Measurements from ENCODE around the gene GUCY1A2. TPM values are rescaled to one million over a fixed set of nuclear protein-coding genes. Genes with fewer than 3 reads are reported as not detected.
"Not testable (repeated sequence)": the region's sequence is repeated elsewhere in the genome, so short reads cannot be mapped to it uniquely, and the experiment has no call there.

The GUCY1A2 gene
- polyA plus RNA-seq, 1 donor (not counting 4 experiments of a cell fraction or from before 2014, with no cell fraction given) = not detected

GRCh38 chr11:106828576-106828975 lies 189.7 kb downstream of the GUCY1A2 start:
- no peak for TF ChIP-seq EZH2 (IDR thresholded peaks at IDR 0.05; ENCODE audit: low read length)
- TF ChIP-seq, protein P1, sequence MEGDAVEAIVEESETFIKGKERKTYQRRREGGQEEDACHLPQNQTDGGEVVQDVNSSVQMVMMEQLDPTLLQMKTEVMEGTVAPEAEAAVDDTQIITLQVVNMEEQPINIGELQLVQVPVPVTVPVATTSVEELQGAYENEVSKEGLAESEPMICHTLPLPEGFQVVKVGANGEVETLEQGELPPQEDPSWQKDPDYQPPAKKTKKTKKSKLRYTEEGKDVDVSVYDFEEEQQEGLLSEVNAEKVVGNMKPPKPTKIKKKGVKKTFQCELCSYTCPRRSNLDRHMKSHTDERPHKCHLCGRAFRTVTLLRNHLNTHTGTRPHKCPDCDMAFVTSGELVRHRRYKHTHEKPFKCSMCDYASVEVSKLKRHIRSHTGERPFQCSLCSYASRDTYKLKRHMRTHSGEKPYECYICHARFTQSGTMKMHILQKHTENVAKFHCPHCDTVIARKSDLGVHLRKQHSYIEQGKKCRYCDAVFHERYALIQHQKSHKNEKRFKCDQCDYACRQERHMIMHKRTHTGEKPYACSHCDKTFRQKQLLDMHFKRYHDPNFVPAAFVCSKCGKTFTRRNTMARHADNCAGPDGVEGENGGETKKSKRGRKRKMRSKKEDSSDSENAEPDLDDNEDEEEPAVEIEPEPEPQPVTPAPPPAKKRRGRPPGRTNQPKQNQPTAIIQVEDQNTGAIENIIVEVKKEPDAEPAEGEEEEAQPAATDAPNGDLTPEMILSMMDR (optimal IDR thresholded peaks at IDR 0.05 in 1 of 3, IDR thresholded peaks at IDR 0.05 in 1 of 3, conservative IDR thresholded peaks at IDR 0.05 in 1 of 3; ENCODE audit: extremely low read depth in 1 of 3, insufficient read depth in 2 of 3, low read length in 3 of 3) = no peak
- Histone ChIP-seq H3K9me3 (ENCODE audit: control insufficient read depth, low read depth, low read length) (no peaks in the 10 kb centered on the region), H3K9me1 (ENCODE audit: control insufficient read depth, extremely low read depth, insufficient read depth, low read length) (no peaks in the 10 kb centered on the region), H3K4me3 (ENCODE audit: control insufficient read depth in 2 of 3, extremely low read depth in 1 of 3, insufficient read depth in 2 of 3, low read depth in 1 of 3, low read length in 3 of 3) (no peak overlapping the region), H3K4me2 (ENCODE audit: control insufficient read depth, extremely low read depth, insufficient read depth, low read depth, low read length) (no peak overlapping the region), H4K20me1 (ENCODE audit: control insufficient read depth, extremely low read depth, insufficient read depth, low read length) (no peaks in the 10 kb centered on the region), H3K27ac (ENCODE audit: control insufficient read depth, insufficient read depth, low read length) (no peak overlapping the region), H2AFZ (ENCODE audit: control insufficient read depth, low read length) (no peak overlapping the region), H3K27me3 (ENCODE audit: control insufficient read depth, extremely low read depth, insufficient read depth, low read length) (no peaks in the 10 kb centered on the region), H3K4me1 (ENCODE audit: control insufficient read depth, extremely low read depth, insufficient read depth, low read length) (no peaks in the 10 kb centered on the region), H3K9ac (ENCODE audit: control insufficient read depth, extremely low read depth, insufficient read depth, low read length) (no peak overlapping the region), H3K79me2 (ENCODE audit: control insufficient read depth, insufficient read depth, low read length) (no peaks in the 10 kb centered on the region), H3K36me3 (ENCODE audit: control insufficient read depth in 2 of 2, extremely low read depth in 1 of 2, insufficient read depth in 2 of 2, low read length in 2 of 2) (no peaks in the 10 kb centered on the region)
- no peak for DNase-seq (ENCODE audit: low read depth, low spot score)
- dilution Hi-C loops (cut with MboI; ENCODE audit: extremely low pct_ligation_motif_present, low sequenced_read_pairs) = no loop called here
- no peak for FAIRE-seq

- FAIRE-seq (no peak), DNase-seq (ENCODE audit: low read depth, low spot score) (no peak)
- Histone ChIP-seq H3K9me1 (ENCODE audit: control insufficient read depth, extremely low read depth, insufficient read depth, low read length) (no peaks in the 10 kb centered on the region), H3K4me3 (ENCODE audit: control insufficient read depth in 2 of 3, extremely low read depth in 1 of 3, insufficient read depth in 2 of 3, low read depth in 1 of 3, low read length in 3 of 3) (no peak overlapping the region), H3K4me1 (ENCODE audit: control insufficient read depth, extremely low read depth, insufficient read depth, low read length) (no peaks in the 10 kb centered on the region), H3K4me2 (ENCODE audit: control insufficient read depth, extremely low read depth, insufficient read depth, low read depth, low read length) (no peak overlapping the region), H3K79me2 (ENCODE audit: control insufficient read depth, insufficient read depth, low read length) (no peaks in the 10 kb centered on the region), H3K27ac (ENCODE audit: control insufficient read depth, insufficient read depth, low read length) (no peak overlapping the region), H4K20me1 (ENCODE audit: control insufficient read depth, extremely low read depth, insufficient read depth, low read length) (no peaks in the 10 kb centered on the region), H3K9me3 (ENCODE audit: control insufficient read depth, low read depth, low read length) (no peaks in the 10 kb centered on the region), H3K27me3 (ENCODE audit: control insufficient read depth, extremely low read depth, insufficient read depth, low read length) (no peaks in the 10 kb centered on the region), H2AFZ (ENCODE audit: control insufficient read depth, low read length) (no peak overlapping the region), H3K36me3 (ENCODE audit: control insufficient read depth in 2 of 2, extremely low read depth in 1 of 2, insufficient read depth in 2 of 2, low read length in 2 of 2) (no peaks in the 10 kb centered on the region), H3K9ac (ENCODE audit: control insufficient read depth, extremely low read depth, insufficient read depth, low read length) (no peak overlapping the region)
- no peak for TF ChIP-seq EZH2 (IDR thresholded peaks at IDR 0.05; ENCODE audit: low read length)
- TF ChIP-seq, protein P1 (optimal IDR thresholded peaks at IDR 0.05 in 1 of 3, IDR thresholded peaks at IDR 0.05 in 1 of 3, conservative IDR thresholded peaks at IDR 0.05 in 1 of 3; ENCODE audit: extremely low read depth in 1 of 3, insufficient read depth in 2 of 3, low read length in 3 of 3) = no peak
- dilution Hi-C loops (cut with MboI; ENCODE audit: extremely low pct_ligation_motif_present, low sequenced_read_pairs) = no loop called here
Observed at GRCh38 chr11:106827687-106828086, 190.6 kb downstream of the GUCY1A2 start.

- H4K20me1 ChIP-seq (ENCODE audit: control insufficient read depth, extremely low read depth, insufficient read depth, low read length); H3K79me2 ChIP-seq (ENCODE audit: control insufficient read depth, insufficient read depth, low read length); FAIRE-seq; H3K4me3 ChIP-seq (ENCODE audit: control insufficient read depth in 2 of 3, extremely low read depth in 1 of 3, insufficient read depth in 2 of 3, low read depth in 1 of 3, low read length in 3 of 3); H3K4me2 ChIP-seq (ENCODE audit: control insufficient read depth, extremely low read depth, insufficient read depth, low read depth, low read length); H3K27ac ChIP-seq (ENCODE audit: control insufficient read depth, insufficient read depth, low read length); H2AFZ ChIP-seq (ENCODE audit: control insufficient read depth, low read length); H3K9me1 ChIP-seq (ENCODE audit: control insufficient read depth, extremely low read depth, insufficient read depth, low read length); H3K27me3 ChIP-seq (ENCODE audit: control insufficient read depth, extremely low read depth, insufficient read depth, low read length); DNase-seq (ENCODE audit: low read depth, low spot score); H3K9ac ChIP-seq (ENCODE audit: control insufficient read depth, extremely low read depth, insufficient read depth, low read length); H3K9me3 ChIP-seq (ENCODE audit: control insufficient read depth, low read depth, low read length); H3K4me1 ChIP-seq (ENCODE audit: control insufficient read depth, extremely low read depth, insufficient read depth, low read length); H3K36me3 ChIP-seq (ENCODE audit: control insufficient read depth in 2 of 2, extremely low read depth in 1 of 2, insufficient read depth in 2 of 2, low read length in 2 of 2); dilution Hi-C loops (cut with MboI; ENCODE audit: extremely low pct_ligation_motif_present, low sequenced_read_pairs): not testable (repeated sequence)
Observed at GRCh38 chr11:106826558-106826957, 191.7 kb downstream of the GUCY1A2 start.

All from keratinocyte (primary cell).